ENCODE data around the gene CKLF.
A peak's percentile ranks its signal among the peaks of the same experiment; 100 is the strongest.

Gene CKLF

DNA sequence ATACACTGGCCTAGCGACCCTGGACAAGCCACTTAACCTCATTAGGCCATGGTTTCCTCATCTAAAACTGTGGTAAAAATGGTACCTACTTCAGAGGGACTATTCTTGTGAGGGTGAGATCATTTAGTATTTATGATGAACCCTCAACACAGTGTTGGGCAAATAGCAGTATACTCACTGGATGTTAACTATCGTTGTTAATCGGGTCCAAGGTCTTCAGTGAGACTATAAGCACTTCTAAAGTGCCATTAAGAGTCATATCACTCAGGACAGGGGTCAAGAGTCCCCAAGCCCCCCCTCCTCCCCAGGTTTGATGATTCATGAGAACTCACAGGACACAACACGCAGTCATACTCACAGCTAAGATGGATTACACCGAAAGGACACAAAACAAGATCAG is 13.5 kb upstream of the CKLF start:
- H3K4me3 ChIP-seq (ENCODE audit: low read depth, low read length) = no peak overlapping the region
- no peak for DNase-seq (ENCODE audit: low read depth)
- TF ChIP-seq, protein P1, sequence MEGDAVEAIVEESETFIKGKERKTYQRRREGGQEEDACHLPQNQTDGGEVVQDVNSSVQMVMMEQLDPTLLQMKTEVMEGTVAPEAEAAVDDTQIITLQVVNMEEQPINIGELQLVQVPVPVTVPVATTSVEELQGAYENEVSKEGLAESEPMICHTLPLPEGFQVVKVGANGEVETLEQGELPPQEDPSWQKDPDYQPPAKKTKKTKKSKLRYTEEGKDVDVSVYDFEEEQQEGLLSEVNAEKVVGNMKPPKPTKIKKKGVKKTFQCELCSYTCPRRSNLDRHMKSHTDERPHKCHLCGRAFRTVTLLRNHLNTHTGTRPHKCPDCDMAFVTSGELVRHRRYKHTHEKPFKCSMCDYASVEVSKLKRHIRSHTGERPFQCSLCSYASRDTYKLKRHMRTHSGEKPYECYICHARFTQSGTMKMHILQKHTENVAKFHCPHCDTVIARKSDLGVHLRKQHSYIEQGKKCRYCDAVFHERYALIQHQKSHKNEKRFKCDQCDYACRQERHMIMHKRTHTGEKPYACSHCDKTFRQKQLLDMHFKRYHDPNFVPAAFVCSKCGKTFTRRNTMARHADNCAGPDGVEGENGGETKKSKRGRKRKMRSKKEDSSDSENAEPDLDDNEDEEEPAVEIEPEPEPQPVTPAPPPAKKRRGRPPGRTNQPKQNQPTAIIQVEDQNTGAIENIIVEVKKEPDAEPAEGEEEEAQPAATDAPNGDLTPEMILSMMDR (conservative IDR thresholded peaks at IDR 0.05; ENCODE audit: low read depth, low read length) = no peak

DNA sequence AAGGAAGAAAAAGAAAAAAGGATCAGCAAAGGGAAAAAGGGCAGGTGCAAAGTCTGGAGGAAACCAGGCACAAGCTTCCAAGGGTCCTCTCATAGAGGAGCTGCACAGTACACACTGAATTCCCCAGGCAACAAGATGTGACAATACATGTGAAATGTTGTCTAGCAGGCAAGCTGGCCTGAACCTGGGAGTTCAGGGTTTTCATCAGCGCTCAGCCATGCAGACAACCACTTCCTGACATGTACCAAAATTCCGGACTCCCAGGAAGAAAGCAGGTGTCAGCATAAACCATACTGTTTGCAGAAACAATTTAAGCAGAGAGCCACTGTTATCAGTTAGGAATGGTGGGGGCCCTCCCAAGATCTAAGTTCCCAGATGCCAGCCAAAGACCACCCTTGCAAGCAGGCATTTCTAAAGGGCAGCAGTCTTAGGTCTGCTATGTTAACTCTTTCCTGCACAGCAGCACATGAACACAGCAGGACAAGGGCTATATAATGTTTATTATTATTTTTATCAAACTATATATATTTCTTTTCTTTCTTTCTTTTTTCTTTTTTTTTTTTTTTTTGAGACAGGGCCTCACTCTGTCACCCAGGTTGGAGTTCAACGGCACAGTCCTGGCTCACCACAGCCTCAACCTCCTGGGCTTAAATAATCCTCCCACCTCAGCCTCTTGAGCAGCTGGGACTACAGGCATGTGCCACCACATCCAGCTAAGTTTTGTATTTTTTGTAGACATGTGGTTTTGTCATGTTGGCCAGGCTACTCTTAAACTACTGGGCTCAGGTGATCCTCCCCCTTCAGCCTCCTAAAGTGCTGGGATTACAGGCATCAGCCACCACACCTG is 12.5 kb upstream of the CKLF start:
- no peak overlapping the region for H3K4me3 ChIP-seq (ENCODE audit: low read depth, low read length)
- peak; percentile 56 for DNase-seq (ENCODE audit: low read depth)
- TF ChIP-seq, protein P1 (conservative IDR thresholded peaks at IDR 0.05; ENCODE audit: low read depth, low read length) = no peak

DNA sequence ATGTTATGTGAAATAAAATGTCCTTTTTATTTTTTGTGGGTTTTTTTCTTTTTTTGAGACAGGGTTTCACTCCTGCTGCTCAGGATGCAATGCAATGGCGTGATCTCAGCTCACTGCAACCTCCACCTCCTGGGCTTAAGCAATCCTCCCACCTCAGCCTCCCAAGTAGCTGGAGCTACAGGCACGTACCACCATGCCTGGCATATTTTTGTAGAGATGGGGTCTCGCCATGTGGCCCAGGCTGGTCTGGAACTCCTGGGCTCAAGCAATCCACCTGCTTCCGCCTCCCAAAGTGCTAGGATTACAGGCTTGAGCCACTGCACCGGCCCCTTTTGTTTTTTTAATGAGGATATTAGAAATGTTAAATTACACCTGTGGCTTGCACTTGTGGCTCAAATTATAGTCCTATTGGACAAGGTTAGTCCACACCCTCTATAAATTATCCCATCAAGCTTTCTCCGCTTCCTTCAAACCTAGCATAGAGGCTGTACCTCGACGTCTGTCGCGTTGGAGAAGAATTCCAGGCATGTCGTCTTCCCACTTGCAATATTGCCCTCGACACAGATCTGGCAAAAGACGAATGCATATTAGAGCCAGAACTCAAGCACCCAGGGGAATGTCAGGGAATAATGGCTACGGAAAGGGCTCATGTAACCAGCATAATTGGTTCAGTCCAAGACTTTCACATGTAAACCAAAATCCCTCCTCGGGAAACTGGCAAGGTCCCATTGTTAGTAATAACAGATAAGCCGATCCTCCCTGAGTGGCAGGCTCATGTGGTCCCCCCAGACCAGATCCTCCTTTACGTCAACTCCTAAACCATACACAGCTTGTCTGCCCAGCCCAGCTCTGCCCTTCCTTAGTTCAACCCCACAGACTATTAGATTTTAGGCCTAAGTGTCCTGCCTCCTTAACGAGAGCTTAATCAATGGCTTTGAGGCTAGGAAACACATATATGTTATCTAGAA is 10.7 kb upstream of the CKLF start:
- TF ChIP-seq, protein P1 (conservative IDR thresholded peaks at IDR 0.05; ENCODE audit: low read depth, low read length) = no peak
- no peak for DNase-seq (ENCODE audit: low read depth)
- H3K4me3 ChIP-seq (ENCODE audit: low read depth, low read length) = no peak overlapping the region

DNA sequence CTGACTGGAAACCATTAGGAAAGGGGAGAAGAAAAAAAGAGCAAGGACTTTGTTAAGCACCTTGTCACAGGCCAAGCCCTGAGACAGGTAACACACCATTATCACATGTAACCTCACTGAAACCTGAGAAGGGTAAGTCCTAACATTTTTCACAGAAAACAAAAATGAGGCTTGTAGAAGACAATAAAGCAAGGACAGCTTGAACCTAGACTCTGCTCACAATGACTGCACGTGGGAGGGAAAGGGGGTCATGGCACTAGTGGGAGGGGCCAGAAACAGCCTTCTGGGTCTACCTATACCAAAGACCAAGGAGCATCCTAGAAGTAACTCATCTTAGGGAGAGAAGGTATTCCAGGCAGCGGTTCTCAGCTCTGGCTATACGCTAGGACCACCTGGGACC is 10.0 kb upstream of the CKLF start:
- TF ChIP-seq, protein P1 (conservative IDR thresholded peaks at IDR 0.05; ENCODE audit: low read depth, low read length) = no peak
- no peak overlapping the region for H3K4me3 ChIP-seq (ENCODE audit: low read depth, low read length)
- no peak for DNase-seq (ENCODE audit: low read depth)

DNA sequence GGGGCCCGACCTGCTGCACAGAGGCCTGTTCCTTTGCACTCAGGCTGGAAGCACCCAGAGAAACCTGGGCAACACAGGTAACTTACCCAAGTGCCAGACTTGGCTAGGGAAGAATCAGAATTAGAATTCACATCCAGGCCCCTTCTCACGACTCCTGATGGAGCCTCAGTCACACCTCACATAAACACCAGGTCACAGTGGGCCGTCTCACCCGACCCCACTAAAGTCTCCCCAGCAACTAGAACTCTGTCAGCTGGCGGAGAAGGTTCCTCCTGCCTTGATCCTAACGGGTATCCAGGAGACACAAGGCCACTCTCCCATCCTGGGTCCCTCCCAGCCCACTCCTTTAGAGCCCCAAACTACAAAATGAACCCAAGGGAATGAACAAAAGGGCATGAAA is 8.8 kb upstream of the CKLF start:
- H3K4me3 ChIP-seq (ENCODE audit: low read depth, low read length) = no peak overlapping the region
- no peak for DNase-seq (ENCODE audit: low read depth)
- TF ChIP-seq, protein P1 (conservative IDR thresholded peaks at IDR 0.05; ENCODE audit: low read depth, low read length) = no peak

DNA sequence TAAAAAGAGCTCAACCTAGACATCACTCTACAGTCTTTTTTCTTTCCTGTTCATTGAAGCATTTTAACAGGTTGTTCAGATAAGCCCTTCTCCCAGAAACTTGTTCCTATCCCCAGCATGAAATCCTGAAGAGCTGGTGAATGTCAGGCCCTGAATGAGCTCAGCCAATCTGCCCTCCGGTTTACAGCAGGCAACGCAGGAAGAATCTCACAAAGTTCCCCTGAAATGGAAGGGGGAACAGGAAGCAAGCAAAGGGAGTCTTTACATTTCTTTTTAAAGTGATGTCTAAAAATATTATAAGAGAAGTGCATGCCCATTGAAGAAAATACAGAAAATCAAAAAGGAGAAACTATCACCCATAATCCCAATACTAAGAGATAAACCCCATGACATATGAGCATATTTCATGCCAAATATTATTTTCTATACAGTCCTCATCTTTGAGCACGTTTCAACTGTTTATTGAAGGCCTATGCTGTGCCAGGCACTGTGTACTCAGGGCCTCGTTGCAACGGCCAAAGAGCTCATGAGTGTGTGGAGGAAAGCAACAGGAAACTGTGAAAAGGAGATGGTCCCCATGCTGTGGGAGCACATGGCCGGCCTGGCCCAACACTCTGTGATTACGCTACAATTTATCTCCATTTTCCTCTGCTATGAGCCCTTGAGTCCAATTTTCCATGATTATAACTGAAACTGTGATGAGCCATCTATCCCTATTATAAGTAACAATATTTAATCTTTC is 8.2 kb upstream of the CKLF start:
- no peak for DNase-seq (ENCODE audit: low read depth)
- TF ChIP-seq, protein P1 (conservative IDR thresholded peaks at IDR 0.05; ENCODE audit: low read depth, low read length) = no peak

More for the DNA sequence above, 8.2 kb upstream of the CKLF start:
- H3K4me3 ChIP-seq (ENCODE audit: low read depth, low read length) = no peak overlapping the region

Measured in choroid plexus epithelial cell (primary cell).